ENCODE results near the gene PDE3A.

The PDE3A gene

DNA sequence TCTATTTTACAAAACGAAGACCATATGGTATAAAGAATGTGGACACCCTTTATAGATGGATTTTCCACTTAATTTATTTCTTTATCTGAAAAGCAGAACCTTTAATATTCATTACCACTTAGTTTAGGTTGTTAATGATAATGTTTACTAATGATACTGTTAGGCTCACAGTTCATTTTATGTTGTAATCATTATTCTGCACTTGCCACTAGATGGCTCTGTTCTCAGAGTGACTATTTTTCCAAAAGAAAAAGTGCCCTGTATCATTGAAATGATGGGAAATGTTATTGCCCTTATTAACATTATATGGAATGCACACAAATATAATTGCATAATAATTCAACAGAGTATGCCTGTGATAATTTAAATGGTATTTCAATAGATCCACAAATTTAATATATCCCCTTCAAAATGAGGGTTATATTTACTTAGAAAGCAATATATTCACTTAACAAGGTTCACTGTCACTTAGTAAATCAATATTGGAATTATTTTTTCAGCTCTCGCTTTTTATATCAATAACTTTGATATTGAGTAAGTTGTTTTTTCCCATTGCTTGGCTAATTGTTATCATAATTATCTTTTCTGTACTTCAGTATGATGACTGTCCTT, 95.7 kb downstream of the PDE3A start:
- peak; percentile 87 for FAIRE-seq

DNA sequence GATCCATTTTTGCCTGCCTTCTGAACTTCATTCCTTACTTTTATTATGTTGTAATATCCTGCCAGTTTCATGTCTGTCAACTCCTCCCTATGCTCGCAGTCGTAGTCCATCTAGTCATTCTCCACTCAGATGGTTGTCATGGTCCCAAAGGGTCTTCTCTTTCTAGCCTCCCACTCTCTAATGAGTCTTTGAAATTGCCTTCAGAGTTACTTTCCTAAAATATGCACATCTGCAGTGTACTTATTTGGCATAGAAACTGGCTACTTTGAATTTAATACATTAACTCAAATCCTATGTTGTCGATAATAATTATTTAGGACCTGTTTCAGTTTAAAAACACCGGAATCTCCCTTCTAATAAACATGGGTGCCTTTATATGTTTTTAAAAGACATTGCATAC, 101.0 kb downstream of the PDE3A start:
- no peak for FAIRE-seq

DNA sequence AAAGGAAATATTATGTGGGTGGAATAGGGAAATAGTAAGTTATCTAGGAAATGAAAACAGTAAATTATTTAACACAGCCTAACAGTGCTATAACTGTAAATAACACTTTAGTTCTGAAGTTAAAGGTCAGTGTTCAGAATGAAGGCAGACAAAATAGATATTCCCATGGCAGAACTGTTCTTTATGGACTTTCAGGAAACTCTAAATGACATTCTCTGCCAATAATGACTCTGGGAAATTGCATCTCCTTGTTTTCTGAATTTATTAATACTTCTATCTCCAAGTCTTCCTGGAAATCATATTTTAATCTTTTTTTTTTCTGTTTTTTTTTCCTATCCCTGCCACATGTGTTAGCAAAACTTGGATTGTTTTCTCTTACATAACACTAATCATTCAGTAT, 101.4 kb downstream of the PDE3A start:
- no peak for FAIRE-seq

DNA sequence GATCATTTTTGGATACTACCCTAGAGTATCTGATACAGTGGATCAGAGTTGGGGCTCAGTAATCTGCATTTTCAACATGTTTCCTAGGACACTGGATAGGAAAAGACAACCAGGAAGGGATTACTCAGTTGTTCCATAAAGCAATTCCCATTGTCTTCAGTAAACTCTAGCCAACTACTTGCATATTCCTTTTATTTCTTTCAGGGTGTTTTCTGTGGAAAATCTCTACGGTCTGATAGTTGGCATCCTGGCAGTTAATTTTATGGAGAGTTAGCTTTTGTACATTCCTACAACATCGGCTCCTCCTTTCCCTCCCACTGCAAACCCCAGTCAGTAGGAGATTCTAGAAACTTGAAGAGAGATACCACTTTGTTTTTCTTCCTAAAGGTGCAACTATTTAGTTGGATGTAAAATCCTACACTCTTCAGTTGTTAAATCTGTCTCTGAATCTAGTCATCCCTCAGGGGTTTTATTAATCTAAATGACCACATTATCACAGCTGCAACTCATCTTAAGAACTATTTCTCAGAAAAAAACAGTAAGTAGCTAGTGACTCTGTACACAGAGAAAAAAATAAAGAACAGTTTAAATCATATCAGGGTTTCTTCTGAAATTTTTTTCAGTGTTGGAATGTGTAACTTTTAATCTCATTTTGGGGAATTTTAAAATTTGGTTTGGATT, 103.9 kb downstream of the PDE3A start:
- FAIRE-seq, result no peak

DNA sequence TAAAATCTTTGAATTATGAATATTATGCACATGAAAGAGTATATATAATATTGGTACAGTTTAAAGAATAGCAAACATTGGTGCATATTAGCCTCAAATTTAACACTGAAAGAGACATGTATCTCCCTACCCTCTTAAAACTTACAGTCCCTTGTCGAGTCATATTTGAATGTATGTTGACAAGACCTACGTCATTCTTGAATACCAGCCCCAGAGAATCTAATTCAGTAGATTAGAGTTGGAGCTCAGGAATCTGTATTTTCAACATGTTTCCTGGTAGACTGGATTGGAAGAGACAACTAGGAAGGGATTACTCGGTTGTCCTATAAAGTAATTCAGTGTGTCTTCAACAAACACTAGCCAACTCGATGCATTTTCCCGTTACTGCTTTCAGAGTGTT, 104.8 kb downstream of the PDE3A start:
- no peak for FAIRE-seq

DNA sequence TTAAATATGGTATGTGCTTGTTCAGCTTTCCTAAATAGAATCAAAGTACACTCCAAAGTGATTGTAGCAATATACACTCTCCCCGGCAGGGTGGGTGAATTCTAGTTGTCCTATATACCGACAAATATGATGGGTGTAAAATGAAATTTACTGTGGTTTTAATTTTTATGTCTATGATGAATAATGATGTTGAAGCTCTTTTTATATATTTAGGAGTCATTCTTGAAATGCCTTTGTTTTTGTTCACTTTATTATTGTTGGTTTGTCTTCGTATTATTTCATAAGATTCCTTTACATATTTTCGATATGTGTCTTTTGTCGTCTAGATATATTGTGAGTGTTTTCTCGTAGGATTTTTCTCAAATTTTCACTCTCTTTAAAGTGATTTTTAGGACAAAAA, 105.7 kb downstream of the PDE3A start:
- FAIRE-seq, result no peak

DNA sequence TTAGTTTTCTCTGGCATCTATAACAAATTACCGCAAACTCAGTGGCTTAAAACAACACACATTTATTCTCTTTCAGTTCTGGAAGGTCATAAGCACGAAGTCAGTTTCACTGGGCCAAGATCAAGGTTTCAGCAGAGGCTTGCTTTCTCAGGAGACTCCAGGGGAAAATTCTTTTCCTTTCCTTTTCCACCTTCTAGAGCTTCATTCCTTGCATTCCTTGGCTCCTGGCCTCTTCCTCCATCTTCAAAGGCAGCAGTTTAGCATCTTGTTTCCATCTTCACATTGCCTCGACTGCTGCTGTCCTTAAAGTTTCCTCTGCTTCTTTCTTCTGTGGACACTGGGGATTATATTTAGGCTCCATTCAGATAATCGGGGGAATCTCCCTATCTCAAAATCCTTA, 106.1 kb downstream of the PDE3A start:
- no peak for FAIRE-seq

DNA sequence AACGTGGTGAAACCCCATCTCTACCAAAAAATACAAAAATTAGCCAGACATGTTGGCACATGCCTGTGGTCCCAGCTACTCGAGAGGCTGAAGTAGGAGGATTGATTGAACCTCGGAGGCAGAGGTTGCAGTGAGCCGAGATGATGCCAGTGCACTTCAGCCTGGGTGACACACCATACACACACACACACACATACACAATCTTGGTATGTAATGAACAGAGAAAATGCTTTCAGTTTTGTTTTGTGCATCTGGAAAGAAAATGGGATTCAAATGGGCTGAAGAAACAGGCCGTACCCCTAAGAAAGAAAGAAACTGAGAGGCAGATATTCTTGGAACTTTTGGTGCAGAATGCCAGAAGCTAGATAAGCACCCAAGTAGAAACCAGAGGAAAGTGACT, 107.2 kb downstream of the PDE3A start:
- FAIRE-seq, result no peak

DNA sequence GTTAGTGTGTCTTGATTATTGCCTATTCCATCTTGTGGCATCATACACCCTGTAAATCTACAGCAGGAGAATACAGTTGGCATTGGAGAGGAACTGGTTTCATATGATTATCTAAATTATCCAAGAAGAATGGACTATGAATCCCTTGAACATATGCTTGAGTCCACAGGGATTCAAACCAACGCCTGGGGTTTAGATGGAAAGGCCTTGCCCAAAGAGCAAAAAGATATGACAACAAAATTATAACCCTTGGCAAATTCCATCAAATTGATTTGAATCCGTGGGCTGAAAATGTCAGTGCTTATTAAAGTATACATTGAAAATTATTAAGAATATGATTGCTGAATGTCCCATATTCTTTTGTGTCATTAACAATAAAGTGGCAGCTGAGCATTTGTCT, 108.2 kb downstream of the PDE3A start:
- no peak for FAIRE-seq

DNA sequence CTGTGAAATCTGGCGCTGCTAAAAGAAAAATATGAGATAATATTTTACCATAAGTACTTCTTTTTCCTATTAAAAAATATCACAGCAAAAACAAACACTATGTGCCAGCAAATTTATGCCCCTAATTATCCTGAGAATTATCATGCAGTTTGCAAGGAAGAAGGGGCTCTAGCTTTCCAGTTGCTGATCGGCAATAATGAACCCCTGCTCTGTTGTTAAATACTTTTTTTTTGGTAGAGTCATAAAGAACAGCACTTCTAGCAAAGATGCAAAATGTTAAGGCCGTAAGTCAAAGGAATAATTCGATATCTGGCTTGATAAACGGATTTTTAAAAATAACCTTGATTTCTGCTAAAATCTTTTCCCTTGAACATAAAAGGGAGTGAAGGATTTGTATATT, 108.9 kb downstream of the PDE3A start:
- no peak for FAIRE-seq

DNA sequence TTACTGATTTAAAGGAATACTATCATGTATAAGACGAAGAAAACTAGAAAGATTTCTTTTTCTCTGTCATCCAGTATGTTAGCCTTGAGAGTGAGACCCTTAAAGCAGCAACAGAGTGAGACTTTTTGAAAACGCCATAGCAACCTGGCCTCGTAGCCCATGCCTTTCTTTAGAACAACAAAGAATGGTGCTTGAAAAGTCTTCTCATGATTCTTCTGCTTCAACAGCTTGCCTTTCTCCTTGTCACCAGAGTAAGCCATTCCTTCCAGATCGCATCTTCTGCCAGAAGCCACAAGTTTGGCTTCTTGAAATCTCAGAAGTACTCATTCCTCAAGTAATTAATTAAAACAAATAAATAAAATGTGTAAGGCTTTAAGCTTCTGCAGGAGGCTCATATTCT, 109.3 kb downstream of the PDE3A start:
- no peak for FAIRE-seq

DNA sequence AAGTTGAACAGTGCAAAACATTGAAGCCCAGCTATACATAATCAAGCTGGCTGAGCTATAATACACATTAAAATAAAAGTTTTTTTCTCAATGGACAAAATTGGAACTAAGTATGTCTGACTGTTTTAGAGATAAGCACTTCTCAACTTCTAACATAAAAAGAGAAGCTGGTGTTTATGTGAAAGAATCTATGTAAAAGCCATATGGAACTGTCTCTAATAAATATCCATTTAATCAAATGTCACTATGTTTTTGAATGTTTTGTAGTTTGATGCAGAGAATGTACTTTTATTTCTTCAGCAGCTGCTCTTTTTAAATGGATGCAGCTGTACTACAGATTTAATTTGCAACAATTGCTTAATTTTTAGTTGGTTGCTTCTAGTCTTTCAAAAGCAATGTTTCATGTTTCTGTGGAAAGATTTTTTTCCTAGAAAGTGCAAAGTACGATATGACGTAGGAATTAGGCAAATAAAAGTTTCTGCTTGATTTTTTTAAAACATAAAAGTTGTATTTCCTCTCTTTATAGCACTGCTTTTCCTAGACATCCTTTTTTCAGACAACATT, 114.2 kb downstream of the PDE3A start:
- no peak for FAIRE-seq

DNA sequence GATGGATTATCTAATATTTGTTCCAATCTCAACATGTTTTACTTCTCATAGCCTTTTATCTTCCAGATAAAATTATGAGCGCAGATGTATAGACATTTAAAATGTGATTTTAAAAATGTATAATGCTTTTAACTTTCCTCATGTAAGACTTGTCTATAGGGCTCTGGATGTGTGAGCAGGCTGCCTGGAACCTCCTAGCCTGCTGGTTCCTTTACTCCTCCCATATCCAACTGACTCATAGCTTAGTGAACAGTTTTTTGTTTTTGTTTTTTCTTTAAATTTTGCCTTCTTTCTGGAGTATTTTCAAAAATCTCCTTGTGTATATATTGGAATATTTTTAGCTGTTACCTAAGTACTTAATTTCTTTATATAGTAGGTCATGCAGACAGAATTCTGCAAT, 115.4 kb downstream of the PDE3A start:
- FAIRE-seq, result no peak

DNA sequence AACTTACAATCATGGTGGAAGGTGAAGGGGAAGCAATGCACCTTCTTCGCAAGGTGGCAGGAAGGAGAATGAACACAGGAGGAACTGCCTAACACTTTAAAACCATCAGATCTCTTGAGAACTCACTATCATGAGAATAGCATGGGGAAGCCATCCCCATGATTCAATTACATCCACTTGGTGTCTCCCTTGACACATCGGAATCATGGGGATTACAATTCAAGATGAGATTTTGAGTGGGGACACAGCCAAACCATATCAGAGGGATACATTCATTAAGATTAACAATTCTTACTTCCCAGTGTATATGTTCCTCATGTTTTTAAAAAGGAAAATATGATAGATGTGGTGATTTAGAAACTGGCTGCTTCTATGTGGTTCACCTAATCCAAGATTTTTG, 117.9 kb downstream of the PDE3A start:
- FAIRE-seq, result no peak

DNA sequence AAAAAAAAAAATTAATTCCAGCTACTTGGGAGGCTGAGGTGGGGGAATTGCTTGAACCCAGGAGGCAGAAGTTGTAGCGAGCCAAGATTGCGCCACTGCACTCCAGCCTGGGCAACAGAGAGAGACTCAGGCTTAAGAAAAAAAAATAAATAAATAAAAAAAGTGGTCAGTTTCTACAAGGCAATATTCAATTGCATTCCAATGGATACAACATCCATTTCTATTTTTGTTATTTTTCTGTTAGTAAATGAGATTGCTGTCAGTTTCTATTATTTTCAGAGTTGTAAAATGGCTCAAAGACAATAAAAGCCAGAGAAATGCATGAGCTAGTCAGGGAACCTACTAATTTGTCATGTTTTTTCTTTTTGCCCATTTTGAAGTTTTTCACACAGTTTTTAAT, 119.2 kb downstream of the PDE3A start:
- no peak for FAIRE-seq

DNA sequence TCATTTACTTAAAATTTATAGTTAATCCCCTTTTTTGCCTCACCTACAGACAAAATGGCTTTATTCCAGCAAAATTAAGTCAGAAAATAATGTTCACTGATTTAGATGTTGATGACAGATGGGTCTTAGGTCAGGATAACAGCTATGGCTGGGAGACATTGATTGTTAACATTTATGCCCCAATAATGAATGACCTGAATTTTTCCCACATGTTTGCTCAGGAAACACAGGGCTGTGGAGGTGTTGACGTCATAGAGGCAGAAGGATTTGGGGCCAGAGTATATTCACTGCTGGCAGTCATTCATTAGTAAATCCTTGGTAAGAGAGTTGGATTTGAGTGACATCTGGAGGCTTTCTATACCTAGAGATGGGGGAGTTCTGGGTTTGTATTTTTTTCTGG, 121.3 kb downstream of the PDE3A start:
- FAIRE-seq, result no peak

DNA sequence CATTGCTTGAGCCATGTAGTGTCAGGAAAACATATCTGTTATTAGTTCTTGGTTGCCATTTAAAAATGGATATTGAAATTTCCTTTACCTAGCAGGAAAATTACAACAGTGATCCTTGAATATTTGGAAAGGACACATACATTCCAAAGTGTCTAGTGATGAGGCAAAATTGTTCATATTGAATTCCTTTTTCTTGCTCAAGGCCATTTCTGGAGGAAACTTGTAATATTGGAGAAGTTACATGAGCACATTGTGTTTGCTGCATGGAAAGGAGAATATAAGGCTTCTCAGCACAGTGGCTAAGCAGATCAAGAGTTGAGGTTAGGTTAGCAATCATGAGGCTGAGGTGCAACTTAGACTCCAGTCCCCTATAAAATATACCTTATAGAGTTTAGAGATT, 121.9 kb downstream of the PDE3A start:
- no peak for FAIRE-seq

DNA sequence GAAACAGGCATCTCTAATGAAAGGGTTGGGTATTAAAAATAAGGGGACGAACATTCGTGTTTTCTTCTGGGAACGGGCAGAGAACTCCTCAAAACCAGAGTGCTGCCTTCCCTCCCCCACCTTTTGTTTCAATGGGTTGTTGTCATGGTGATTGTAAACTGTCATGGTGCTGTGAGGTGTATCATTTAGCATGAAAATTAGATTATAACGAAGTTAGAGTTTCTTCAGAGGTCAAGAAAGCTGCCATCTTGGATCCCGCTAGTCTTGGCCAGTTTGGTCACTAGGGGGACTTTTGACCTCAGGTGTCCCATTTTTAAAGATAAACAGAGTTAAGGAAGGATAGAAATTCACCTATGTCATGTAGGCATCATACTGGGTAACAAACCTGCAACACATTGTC, 123.0 kb downstream of the PDE3A start:
- FAIRE-seq, result no peak

DNA sequence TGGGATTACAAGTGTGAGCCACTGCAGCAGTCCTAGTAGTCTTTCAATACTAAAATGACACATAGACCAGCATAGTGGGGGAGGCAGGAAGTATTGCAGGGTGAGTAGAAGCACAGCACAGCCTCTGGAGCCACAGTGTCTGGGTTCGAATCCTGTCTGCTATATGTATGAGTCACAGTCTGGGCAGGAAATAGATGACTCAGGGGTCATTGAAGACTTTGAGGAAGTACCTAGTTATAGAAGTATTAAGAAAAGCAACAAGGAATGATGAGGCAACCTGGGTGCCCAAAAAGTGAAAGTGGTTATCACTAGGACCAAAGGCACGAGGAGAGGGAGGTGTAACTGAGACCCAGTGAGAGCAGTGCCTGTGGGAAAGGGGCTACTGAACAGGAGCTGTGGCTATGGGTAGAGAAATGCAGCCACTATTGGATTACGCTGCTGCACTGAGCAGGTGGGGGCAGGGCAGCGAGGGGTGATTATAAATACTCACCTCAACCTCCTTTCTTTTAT, 124.0 kb downstream of the PDE3A start:
- no peak for FAIRE-seq

DNA sequence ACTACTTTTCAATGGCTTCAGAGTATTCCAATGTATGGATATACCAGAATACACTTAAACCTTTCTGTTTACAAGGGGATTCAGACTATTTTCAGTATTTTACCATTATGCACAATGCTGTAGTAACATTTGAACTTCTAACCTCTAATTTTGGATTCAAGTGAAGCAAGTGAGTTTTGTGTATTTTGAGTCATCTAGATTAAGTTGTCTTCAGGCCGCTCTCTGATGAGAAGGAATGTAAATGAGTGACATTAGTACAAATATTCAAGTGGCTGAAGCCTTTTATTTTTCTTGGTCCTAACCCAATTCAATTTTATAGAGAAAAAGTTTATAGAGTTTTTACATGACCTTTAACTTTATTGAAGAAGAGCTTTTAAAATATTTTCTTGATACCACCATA, 125.6 kb downstream of the PDE3A start:
- no peak for FAIRE-seq

DNA sequence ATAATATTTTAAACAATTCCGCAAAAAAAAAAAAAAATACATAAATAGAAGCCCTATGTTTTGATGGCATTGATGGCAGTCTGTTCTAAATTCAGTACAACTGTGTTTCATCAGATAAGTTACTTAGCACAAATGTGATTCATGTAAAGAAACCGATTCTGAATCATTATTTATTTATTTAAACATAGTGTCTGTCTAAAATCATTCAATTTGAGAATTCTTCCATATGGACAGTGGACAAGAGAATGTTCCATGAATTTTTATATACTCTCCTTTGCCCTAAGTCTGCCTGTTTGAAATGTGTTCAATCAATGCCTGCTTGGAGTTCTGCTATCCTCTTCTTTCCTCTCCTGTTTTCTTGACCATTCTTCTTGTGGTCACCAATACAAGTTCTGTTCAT, 126.5 kb downstream of the PDE3A start:
- no peak for FAIRE-seq

DNA sequence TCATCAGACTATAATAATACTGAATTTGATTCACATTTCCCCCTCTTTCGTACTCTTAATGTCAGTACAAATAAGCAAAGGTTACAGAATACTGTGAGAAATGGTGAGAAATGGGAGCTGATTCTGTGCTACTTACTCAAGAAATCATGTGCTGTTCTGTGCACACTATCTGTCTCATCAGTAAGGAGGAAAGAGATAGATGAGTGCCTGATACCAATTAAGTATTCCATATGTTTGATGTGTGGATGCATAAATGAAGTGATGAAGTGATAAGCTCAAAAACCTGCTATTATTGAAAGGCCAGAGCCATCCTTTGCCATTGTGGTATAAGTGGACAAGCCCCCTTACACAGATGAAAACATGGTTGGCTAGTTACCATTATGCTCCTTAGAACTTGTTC, 127.7 kb downstream of the PDE3A start:
- no peak for FAIRE-seq

DNA sequence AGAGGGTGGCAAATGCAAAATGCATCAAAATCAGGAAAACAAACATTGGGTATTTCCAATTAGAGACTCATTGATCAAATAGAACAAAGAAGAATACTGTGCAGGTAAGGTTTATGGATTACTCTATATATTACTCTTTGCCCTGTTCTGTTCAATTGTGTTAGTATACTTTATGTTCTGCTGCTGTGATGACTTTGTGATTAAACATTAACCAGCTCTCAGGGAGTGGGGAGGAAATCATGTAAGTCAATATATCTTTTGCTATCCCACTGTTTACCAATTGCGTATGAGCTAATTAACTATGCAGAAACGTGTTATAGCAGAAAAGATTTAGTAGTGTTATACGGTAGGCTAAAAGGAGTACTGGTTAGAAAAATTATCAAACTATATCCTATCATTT, 129.4 kb downstream of the PDE3A start:
- FAIRE-seq, result no peak

DNA sequence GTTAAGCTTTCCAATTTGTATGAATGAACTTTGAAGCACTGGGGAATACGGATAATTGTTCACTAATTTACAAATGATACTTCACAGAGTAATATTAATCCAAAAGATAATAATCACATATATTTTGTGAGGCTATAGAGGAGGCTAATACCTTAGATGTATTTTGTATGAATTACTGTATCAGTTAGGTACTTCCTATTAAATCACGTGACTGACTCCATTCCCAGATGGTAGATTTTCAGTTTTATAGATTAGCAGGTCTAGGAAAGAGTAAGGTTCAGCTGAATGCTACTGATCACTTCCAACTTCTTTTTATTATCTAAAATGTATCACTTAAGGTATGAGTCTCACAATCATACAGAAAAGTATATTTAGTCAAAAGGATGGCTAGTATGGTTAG, 133.6 kb downstream of the PDE3A start:
- no peak for FAIRE-seq

DNA sequence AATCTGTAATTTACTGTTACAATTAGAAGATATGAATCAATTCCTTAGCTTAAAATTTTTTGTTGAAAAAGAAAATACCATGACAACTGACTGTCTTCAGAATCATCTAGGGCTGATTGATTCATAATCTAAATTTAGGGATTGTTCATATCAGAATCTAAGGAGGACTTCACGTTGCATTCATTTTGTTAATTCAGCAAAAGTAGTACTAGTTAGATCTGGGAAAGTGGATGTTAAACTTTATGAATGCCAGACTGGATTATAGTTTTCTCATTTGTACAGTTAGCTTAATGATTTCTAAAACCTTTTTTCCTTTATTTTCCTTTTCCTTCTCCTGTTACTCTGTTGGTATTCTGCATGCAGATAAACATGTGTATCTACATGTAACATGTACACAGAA, 135.5 kb downstream of the PDE3A start:
- FAIRE-seq, result no peak
